Measurements from ENCODE around the gene ZNF668. TPM values are rescaled to one million over a fixed set of nuclear protein-coding genes. Genes with fewer than 3 reads are reported as not detected.
A peak's percentile ranks its signal among the peaks of the same experiment; 100 is the strongest.

Gene ZNF668
- total and polyA plus RNA-seq, 2 of the 13 experiments (the other 11 are each of a cell fraction or from before 2014, with no cell fraction given), result 3.8 to 9.8 TPM

- H4K20me1 ChIP-seq (ENCODE audit: insufficient read depth, low read length), result peaks cover 12% of the 10 kb centered on the region
- BruUV-seq (replicated peaks), result no TSS peak
- no peak overlapping the region for H3K27ac ChIP-seq (ENCODE audit: extremely low read length, insufficient read depth, low read length)
- H3K4me1 ChIP-seq (ENCODE audit: insufficient read depth, low read length), result peaks cover 20% of the 10 kb centered on the region
- H3K9me3 ChIP-seq (ENCODE audit: low read length), result no peaks in the 10 kb centered on the region
- H3K9ac ChIP-seq (ENCODE audit: insufficient read depth, low read depth, low read length), result no peak overlapping the region
- DNase-seq (ENCODE audit: low spot score), result no peak
- intact Hi-C loops (cut with micrococcal nuclease; ENCODE audit: unreplicated experiment) (loop anchor here (10.0 kb wide), 1 partner anchor 136 kb away; the partner anchor contains the start of gene SETD1A), in situ Hi-C loops (cut with HindIII; ENCODE audit: extremely low pct_ligation_motif_present, low pct_unique_long_range_greater_than_20kb) (no loop called here)
- peaks cover 13 to 32% of the 10 kb centered on the region in 2 experiments for H3K36me3 ChIP-seq (replicated peaks in 1 of 2; ENCODE audit: control insufficient read depth in 1 of 2, insufficient read depth in 2 of 2, low read length in 2 of 2)
- no peak for FAIRE-seq
- no peak for TF ChIP-seq ZNF431 (CRISPR knock-in tag; IDR thresholded peaks at IDR 0.05; ENCODE audit: borderline replicate concordance, low read depth)
- TF ChIP-seq PLRG1 (conservative IDR thresholded peaks at IDR 0.05), result no peak
- no peak for TF ChIP-seq ZBTB7A (CRISPR knock-in tag; IDR thresholded peaks at IDR 0.05)
- TF ChIP-seq GRHL1 (CRISPR knock-in tag; conservative IDR thresholded peaks at IDR 0.05), result no peak
- no peak for TF ChIP-seq ATM (IDR thresholded peaks at IDR 0.05; ENCODE audit: borderline replicate concordance)
- TF ChIP-seq ZSCAN9 (CRISPR knock-in tag; IDR thresholded peaks at IDR 0.05; ENCODE audit: borderline replicate concordance), result no peak
- no peak for TF ChIP-seq IKZF1 (IDR thresholded peaks at IDR 0.05)
- 0 out of 2 replicates have a peak, but pooled peaks have one; percentile 46 for TF ChIP-seq PAF1 (CRISPR knock-in tag; IDR thresholded peaks at IDR 0.05)
- TF ChIP-seq ZNF687 (CRISPR knock-in tag; IDR thresholded peaks at IDR 0.05), result peak; percentile 28; the same call in 1 of the 2 replicates
- no peak for TF ChIP-seq DMAP1 (CRISPR knock-in tag; IDR thresholded peaks at IDR 0.05)
- no peak for TF ChIP-seq NR2F6 (IDR thresholded peaks at IDR 0.05)
- no peak for TF ChIP-seq NR2F6 (CRISPR knock-in tag; IDR thresholded peaks at IDR 0.05)
- TF ChIP-seq MBD4 (IDR thresholded peaks at IDR 0.05; ENCODE audit: borderline replicate concordance, low read length), result no peak
- H3K27me3 ChIP-seq (ENCODE audit: control insufficient read depth in 1 of 2, insufficient read depth in 2 of 2, low read length in 2 of 2), result no peaks in the 10 kb centered on the region; a peak in 1 of 5 replicates
- 90% methylated on average over 2 of the region's 2 CpGs for WGBS (ENCODE audit: low lambda C conversion rate)
- no peak overlapping the region for H2AFZ ChIP-seq (ENCODE audit: low read length)
- ChIA-PET CTCF (ENCODE audit: low intra/inter-chr PET ratio, low total read pairs) (no interaction called here), POLR2A (interaction anchor here (0.6 kb wide), 1 partner anchor 130 kb away, joined by 3 read pairs; no protein-coding TSS in a partner anchor)
- no peak for ATAC-seq
- no peak overlapping the region for H3K4me2 ChIP-seq (ENCODE audit: low read depth, low read length)
- H3K4me3 ChIP-seq (replicated peaks in 1 of 3; ENCODE audit: insufficient read depth in 1 of 3, low read depth in 2 of 3, low read length in 3 of 3), result no peak overlapping the region
- peaks cover 33% of the 10 kb centered on the region for H3K79me2 ChIP-seq (ENCODE audit: insufficient read depth, low read length)
Observed at GRCh38 chr16:31090540-31090939, 16.5 kb upstream of the ZNF668 start.

Data from HepG2 (cell line).